HG03060 (cell line): Measurements from ENCODE around the gene PIN1.
"Not testable (repeated sequence)": the region's sequence is repeated elsewhere in the genome, so short reads cannot be mapped to it uniquely, and the experiment has no call there.

ENCODE experiments used
- ATAC-seq: cut with Tn5 transposase; IDR thresholded peaks from one replicate; pipeline ENCODE4 v1.9.1; 2021; ENCODE audit warnings: low read depth, moderate number of reproducible peaks; ENCODE audit not compliant: unreplicated experiment

The PIN1 gene

GRCh38 chr19:9818175-9818733 lies 16.9 kb upstream of the PIN1 start:
- ATAC-seq, result no peak

DNA sequence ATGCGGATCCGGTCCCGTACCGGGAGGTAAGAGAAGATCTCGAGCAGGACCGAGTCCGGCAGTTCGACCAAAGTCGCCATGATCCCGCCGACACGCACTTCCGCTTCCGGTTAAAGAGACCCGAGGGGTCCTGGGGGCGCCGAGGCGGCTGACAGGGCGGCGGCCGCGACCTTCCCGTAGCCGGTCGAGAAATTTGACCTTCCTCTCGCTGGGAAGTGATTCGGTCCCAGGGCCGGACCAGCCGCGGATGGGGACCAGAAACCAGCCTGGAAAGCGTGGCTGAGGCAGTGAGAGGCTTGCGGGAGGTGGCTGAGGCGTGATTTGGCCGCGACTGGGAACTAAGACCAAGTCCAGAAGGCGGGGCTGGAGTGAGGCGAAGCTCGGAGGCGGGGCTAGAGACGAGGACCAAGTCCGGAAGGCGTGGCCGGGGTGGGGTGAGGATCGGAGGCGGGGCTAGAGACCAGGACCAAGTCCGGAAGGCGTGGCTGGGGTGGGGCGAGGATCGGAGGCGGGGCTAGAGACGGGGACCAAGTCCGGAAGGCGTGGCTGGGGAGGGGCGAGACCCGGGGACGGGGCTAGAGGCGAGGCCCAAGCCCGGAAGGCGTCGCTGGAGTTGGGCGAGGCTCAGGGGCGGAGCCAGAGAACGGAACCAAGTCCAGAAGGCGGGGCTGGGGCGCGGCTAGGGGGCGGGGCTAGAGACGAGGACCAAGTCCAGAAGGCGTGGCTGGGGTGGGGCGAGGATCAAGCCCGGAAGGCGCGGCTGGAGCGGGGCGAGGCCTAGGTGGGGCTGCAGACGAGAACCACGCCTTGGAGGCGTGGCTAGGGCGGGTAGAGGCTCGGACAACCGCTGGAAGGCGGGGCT lies 16.2 kb upstream of the PIN1 start, which contains the start of gene FBXL12:
Gene FBXL12, minus strand, starts transcription at position 346 of the 862 bp plus-strand sequence. Its CDS starts 266 bp downstream, at position 80.
- peak; percentile 75 for ATAC-seq

DNA sequence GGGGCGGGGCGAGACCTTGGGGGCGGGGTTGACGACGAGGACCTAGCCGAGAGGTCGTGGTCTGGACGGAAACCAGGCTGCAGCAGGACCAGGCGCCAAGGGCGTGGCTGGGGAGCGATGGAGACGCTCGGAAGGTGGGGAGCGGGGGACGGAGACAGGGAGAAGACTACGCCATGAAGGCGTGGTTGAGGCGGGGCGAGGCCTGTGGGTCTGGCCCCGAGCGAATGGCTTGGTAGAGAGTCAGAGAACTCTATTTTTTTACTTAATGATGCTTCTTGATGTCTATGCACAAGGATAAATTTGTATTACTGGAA lies 15.6 kb upstream of the PIN1 start:
- ATAC-seq, result no peak

- ATAC-seq, result not testable (repeated sequence)
Observed at GRCh38 chr19:9820034-9820433, 15.1 kb upstream of the PIN1 start.

DNA sequence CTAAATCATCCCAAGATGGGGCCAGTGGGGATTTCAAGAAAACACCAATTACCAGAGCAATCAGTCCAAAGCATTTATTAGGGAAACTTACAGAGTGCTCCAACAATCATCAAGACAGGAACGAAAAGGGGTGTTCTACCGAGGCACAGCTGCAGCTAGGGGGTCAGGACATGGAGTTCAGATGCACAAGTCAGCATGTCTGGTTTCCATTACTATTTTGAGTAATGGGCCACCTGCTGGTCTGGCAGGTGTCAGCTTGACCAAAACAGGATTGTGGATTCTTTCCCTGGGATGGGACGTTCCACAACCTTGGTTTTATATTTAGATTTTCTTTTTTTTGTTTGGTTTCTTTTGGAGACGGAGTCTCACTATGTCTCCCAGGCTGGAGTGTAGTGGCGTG lies 11.3 kb upstream of the PIN1 start:
- no peak for ATAC-seq

GRCh38 chr19:9827289-9828238 lies 7.6 kb upstream of the PIN1 start, which contains the start of gene UBL5:
UBL5 (plus strand) TSS chr19:9827918; CDS start chr19:9828338, 420 bp downstream.
- ATAC-seq, result peak; percentile 73

- no peak for ATAC-seq
Observed at GRCh38 chr19:9828551-9829063, 6.5 kb upstream of the PIN1 start.

DNA sequence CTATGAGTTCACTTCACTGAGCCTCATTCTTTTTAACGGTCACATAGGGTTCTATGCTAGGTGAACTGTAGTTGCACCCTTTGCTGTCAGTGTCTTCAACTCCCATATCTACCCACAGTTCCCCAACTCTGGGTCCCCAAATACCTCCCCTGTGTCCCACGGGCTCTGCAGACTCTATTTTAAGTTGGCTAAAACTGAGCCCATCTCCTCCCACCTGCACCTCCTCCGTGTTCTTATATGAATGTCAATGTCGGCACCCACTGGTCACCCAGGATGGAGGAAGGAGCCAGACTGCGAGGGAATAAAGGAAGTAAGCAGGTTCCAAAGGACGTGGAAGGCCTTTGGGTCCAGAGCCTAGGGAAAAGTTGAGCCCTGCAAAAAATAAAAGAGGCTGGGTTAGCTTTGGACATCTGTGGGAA lies 802 bp upstream of the PIN1 start:
- ATAC-seq, result no peak

DNA sequence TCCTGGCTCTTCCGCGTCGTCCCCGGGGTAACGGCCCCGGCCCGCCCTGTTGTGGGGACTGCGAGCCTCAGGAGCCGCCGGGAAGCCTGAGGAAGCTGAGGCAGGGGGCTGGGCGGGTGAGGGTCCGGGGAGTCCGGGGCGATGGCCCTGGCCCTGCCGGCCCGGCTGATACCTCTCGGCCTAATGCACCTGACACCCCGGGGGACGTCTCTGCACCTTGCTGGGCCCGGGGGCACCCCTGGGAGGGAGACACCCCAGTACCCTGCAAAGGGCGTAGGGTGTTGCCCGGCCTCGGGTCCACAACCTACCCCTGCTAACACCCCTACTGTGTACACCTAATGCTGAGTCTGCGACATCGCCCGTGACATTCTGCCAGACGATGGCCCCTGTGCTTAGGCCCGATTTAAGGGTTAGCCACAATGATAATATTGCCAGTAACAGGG lies 410 bp downstream of the PIN1 start:
- no peak for ATAC-seq

DNA sequence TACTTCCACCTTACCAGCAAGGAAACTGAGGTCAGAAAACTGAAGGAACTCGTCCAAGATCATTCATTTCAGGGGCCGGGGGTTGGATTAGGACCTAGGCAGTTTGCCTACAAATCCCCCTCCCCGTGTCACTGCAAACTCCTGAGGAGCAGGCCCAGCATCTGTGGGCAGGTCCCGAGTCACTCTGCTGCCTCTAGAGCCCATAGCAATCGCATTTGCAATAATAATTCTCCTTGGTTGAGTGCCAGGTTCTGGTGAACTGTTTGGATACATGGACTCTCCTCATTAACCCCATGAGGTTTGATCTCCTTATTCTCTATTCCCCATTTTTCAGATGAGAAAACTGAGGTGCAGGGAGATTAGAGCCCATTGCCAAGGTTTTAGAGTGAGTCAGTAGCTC lies 903 bp downstream of the PIN1 start:
- no peak for ATAC-seq

DNA sequence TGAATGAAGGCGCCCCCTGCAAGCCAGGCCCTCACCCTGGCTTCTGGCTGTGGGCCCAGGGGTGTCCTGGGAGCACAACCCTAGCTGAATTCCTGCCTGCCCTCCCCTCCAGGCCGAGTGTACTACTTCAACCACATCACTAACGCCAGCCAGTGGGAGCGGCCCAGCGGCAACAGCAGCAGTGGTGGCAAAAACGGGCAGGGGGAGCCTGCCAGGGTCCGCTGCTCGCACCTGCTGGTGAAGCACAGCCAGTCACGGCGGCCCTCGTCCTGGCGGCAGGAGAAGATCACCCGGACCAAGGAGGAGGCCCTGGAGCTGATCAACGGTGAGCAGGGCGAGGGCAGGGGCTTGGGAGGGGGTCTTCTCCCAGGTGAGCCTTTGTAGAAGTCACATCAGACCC lies 3.2 kb downstream of the PIN1 start:
- no peak for ATAC-seq

GRCh38 chr19:9839415-9839814 lies 4.3 kb downstream of the PIN1 start:
- ATAC-seq, result no peak

GRCh38 chr19:9842834-9843625 lies 7.9 kb downstream of the PIN1 start:
- no peak for ATAC-seq

DNA sequence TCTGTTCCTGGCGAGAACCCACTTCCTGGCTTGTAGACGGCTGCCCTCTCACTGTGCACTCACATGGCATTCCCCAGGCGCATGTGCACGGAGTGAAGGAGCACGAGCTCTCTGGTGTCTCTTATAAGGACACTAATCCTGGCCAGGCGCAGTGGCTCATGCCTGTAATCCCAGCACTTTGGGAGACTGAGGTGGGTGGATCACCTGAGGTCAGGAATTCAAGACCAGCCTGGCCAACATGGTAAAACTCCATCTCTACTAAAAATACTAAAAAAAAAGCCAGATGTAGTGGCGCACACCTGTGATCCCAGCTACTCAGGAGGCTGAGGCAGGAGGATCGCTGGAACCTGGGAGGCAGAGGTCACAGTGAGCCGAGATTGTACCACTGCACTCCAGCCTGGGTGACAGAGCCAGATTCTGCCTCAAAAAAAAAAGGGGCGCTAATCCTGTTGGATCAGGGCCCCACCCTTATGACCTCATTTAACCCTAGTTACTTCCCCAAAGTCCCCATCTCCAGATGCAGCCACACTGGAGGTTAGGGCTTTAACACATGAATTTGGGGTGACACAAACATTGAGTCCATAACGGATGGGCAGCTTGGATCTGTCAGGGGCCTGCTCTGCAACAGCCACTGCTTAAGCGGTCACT lies 8.6 kb downstream of the PIN1 start:
- ATAC-seq, result not testable (repeated sequence)

DNA sequence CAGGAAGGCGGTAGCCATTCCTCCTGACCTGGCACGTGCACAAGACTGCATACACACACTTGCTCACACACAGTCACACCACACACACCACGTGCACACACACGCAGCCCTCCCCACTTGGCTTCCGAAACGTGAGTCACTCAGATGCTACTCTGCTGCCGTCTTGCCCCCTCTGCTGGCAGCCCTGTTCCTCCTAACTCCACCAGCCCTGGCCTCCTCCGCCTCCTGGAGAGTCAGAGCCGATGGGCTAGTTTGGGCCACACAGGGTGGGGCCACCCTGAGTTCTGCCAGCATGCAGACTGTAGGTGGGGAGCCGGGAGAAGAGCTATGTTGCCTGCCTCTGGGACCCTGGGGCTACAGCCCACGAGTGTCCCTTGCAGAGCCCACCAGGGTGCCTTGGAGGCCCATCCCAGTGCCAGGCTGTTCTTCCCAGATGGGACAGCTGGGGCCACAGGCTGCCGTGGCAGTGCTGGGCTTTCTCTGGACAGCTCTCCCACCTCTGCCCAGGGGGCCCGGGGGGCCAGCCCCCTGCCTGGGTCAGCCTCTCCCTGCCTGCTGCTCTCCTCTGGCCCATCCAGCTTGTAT lies 12.1 kb downstream of the PIN1 start:
- ATAC-seq, result no peak

- ATAC-seq, result no peak
Observed at GRCh38 chr19:9848060-9848459, 12.9 kb downstream of the PIN1 start.

DNA sequence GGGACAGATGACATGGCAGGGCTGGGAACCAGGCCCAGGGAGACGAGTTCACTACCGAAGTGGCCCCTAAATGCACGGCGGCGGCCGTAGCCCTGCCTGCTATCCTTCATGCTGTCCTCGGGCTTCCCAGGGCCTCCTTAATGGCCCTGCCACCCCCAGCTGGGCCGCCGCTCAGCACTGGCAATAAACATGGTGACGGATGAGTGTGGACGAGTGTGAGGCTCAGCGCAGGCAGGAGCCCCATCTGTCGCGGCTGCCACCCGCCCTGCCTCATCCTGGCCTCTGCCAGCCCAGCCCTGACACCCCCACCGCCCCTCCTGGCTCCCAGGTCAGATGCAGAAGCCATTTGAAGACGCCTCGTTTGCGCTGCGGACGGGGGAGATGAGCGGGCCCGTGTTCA lies 13.6 kb downstream of the PIN1 start:
- no peak for ATAC-seq

DNA sequence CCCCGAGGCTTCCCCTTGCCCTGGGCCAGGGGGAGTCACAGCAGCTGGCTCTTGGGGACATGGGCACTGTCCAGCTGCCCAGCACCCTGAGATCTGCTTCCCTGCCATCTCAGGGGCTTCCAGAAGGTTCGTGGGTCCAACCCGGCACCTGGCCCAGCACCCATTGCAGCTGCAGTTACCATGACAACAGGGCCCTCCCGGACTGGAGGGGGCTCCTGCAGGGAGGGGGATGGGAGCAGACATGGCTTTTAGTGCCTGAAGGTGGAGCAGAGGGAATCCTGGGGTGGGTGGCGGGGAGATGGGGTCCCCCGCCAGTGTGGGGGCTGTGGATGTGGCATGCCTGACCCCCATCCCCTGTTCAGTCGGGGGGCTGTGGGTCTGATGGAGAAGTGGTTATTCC lies 14.7 kb downstream of the PIN1 start:
- ATAC-seq, result no peak
